ENCODE measurements around the gene AK9. TPM values are rescaled to one million over a fixed set of nuclear protein-coding genes. Genes with fewer than 3 reads are reported as not detected.

AK9 gene
- total RNA-seq, 2 donors from 2014 or later = 10.4 to 12.3 TPM

DNA sequence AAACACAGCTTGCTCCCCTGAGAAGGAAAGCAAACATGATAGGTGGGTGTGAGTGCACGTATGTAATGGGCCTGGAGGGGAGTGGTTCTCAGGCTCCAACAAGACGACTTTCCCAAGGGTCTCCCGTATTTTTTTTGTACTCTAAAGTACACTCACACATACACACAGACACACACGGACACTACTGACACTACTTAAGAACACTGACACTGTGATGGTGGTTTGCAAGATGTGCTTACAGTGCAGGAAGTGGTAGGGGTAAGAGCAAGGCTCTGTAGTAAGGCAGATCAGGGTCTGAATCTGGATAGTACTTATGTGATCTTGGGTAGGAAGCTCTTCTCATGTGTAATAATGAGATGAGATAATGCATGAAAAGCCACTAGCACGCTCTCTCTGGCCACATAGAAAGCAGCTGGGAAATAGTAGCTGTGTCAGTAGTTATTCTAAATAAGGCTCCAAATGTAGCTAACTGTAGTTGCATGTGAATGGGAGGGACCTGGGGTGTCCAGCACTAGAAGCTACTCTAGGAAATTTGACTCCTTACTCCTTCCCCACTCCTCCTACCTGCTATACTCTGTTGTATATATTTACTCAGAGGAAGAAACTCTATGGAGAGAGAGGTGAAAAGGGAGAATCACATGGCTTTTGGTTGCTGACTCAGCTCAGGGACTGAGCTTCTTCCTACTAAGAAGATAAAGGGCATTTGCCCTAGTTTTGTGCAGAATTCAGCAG, 199.6 kb downstream of the AK9 start:
- Histone ChIP-seq H3K4me1 (no peaks in the 10 kb centered on the region), H3K4me3 (no peak overlapping the region), H3K36me3 (no peaks in the 10 kb centered on the region), H3K9me3 (no peaks in the 10 kb centered on the region), H3K27me3 (no peaks in the 10 kb centered on the region), H3K27ac (no peak overlapping the region)
- TF ChIP-seq, protein P1, sequence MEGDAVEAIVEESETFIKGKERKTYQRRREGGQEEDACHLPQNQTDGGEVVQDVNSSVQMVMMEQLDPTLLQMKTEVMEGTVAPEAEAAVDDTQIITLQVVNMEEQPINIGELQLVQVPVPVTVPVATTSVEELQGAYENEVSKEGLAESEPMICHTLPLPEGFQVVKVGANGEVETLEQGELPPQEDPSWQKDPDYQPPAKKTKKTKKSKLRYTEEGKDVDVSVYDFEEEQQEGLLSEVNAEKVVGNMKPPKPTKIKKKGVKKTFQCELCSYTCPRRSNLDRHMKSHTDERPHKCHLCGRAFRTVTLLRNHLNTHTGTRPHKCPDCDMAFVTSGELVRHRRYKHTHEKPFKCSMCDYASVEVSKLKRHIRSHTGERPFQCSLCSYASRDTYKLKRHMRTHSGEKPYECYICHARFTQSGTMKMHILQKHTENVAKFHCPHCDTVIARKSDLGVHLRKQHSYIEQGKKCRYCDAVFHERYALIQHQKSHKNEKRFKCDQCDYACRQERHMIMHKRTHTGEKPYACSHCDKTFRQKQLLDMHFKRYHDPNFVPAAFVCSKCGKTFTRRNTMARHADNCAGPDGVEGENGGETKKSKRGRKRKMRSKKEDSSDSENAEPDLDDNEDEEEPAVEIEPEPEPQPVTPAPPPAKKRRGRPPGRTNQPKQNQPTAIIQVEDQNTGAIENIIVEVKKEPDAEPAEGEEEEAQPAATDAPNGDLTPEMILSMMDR (IDR thresholded peaks at IDR 0.05) = no peak
- DNase-seq (ENCODE audit: low spot score) = no peak

DNA sequence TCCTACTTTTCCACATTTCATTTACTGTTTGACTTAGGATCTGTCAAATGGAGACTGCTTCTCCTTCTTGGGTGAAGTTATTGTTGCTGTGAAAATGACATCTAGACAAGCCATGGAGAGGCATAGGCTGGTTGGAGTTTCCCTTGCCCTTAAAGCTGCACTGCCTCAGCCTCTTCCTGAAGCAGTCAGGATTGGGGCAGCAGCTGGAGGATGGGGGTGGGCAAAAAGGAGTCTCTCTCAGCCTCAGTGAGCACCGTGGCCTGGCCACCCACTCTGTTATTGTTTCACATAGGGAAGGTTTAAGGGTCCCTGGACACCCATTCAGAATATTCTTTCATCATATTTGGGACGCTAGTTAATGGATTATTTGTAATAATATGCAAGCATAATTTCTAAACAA, 200.3 kb downstream of the AK9 start:
- Histone ChIP-seq H3K4me3 (no peak overlapping the region), H3K27me3 (no peaks in the 10 kb centered on the region), H3K4me1 (no peaks in the 10 kb centered on the region), H3K36me3 (no peaks in the 10 kb centered on the region), H3K27ac (no peak overlapping the region), H3K9me3 (no peaks in the 10 kb centered on the region)
- DNase-seq (ENCODE audit: low spot score) = no peak
- TF ChIP-seq, protein P1 (IDR thresholded peaks at IDR 0.05) = no peak

DNA sequence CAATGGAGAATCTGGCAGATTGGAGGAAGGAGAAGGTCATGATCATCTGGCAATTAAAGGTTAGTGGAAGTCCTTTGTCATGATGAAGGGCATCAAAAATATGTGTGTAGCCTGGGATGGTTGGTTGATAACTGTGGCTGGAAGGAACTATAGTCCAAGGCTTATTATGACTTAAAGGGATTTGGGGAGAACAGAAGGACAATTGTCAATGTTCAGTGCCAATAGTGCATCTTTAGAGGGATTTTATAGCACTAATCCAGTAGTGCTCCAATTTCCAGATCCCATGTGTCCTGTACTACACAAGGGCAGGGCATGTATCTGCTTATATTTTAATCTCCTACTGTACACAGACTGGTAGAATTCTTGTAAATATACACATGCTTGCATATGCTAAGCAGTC, 203.0 kb downstream of the AK9 start:
- no peaks in the 10 kb centered on the region for H3K27me3 ChIP-seq
- H3K4me3 ChIP-seq = no peak overlapping the region
- TF ChIP-seq, protein P1 (IDR thresholded peaks at IDR 0.05) = no peak
- H3K36me3 ChIP-seq = no peaks in the 10 kb centered on the region
- H3K9me3 ChIP-seq = no peaks in the 10 kb centered on the region
- peaks cover 0 to 7% of the 10 kb centered on the region in 2 donors for H3K4me1 ChIP-seq
- no peak for DNase-seq (ENCODE audit: low spot score)
- H3K27ac ChIP-seq = no peak overlapping the region

DNA sequence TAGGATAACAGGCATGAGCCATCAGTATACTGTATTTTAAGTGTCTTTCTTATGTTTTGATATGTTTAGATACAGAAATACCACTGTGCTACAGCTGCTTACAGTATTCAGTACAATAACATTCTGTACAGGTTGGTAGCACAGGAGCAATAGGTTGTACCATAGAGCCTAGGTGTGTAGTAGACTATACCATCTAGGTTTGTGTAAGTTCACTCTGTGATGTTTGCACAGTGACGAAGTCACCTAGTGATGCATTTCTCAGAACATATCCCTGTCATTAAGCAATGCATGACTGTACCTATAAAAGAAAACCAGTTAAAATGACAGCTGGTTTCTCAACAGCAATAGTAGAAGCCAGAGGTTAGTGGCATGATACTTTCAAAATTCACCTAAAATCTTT, 204.9 kb downstream of the AK9 start:
- H3K4me1 ChIP-seq = peaks cover 0 to 22% of the 10 kb centered on the region in 2 donors
- no peak for DNase-seq (ENCODE audit: low spot score)
- H3K36me3 ChIP-seq = peaks cover 4% of the 10 kb centered on the region
- TF ChIP-seq, protein P1 (IDR thresholded peaks at IDR 0.05) = no peak
- no peak overlapping the region for H3K27ac ChIP-seq
- H3K9me3 ChIP-seq = no peaks in the 10 kb centered on the region
- H3K4me3 ChIP-seq = no peak overlapping the region
- H3K27me3 ChIP-seq = no peaks in the 10 kb centered on the region

DNA sequence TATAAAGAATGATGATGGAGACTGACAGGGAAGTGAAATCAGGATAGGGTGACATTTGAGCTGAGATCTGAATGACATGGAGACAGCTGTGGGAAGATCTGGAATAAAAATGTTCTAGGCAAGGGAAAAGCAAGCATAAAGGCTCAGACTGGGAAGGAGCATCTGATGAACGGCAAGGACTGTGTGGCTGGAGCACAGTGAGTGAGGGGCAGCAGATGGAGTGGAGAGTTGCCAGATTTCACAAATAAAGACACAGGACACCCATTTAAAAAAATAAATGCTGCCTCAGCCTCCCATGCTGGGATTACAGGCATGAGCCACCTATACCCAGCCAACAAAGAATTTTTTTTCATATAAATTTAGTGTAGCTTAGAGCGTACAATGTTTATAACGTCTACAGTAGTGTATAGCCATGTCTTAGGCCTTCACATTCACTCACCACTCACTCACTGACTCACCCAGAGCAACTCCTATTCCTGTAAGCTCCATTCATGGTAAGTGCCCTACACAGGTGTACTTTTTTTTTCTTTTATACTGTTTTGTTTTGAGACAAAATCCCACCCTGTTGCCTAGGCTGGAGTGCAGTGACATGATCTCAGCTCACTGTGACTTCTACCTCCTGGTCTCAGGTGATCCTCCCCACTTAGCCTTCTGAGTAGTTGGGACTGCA, 205.6 kb downstream of the AK9 start:
- Histone ChIP-seq H3K27ac (no peak overlapping the region), H3K4me1 (peaks cover 0 to 29% of the 10 kb centered on the region in 2 donors), H3K36me3 (peaks cover 4% of the 10 kb centered on the region), H3K9me3 (no peaks in the 10 kb centered on the region), H3K27me3 (no peaks in the 10 kb centered on the region), H3K4me3 (no peak overlapping the region)
- DNase-seq (ENCODE audit: low spot score) = no peak
- TF ChIP-seq, protein P1 (IDR thresholded peaks at IDR 0.05) = no peak
